ENCODE data around the gene SCPEP1.

The SCPEP1 gene

GRCh38 chr17:56988901-56989572 is 11.1 kb downstream of the SCPEP1 start:
- H3K4me3 ChIP-seq (ENCODE audit: low read depth, low read length), result no peak overlapping the region
- TF ChIP-seq, protein P1, sequence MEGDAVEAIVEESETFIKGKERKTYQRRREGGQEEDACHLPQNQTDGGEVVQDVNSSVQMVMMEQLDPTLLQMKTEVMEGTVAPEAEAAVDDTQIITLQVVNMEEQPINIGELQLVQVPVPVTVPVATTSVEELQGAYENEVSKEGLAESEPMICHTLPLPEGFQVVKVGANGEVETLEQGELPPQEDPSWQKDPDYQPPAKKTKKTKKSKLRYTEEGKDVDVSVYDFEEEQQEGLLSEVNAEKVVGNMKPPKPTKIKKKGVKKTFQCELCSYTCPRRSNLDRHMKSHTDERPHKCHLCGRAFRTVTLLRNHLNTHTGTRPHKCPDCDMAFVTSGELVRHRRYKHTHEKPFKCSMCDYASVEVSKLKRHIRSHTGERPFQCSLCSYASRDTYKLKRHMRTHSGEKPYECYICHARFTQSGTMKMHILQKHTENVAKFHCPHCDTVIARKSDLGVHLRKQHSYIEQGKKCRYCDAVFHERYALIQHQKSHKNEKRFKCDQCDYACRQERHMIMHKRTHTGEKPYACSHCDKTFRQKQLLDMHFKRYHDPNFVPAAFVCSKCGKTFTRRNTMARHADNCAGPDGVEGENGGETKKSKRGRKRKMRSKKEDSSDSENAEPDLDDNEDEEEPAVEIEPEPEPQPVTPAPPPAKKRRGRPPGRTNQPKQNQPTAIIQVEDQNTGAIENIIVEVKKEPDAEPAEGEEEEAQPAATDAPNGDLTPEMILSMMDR (IDR thresholded peaks at IDR 0.05; ENCODE audit: borderline replicate concordance, insufficient read depth, low read depth, low read length), result no peak

GRCh38 chr17:56992364-56992763 is 14.4 kb downstream of the SCPEP1 start:
- no peak overlapping the region for H3K4me3 ChIP-seq (ENCODE audit: low read depth, low read length)
- TF ChIP-seq, protein P1 (IDR thresholded peaks at IDR 0.05; ENCODE audit: borderline replicate concordance, insufficient read depth, low read depth, low read length), result no peak

DNA sequence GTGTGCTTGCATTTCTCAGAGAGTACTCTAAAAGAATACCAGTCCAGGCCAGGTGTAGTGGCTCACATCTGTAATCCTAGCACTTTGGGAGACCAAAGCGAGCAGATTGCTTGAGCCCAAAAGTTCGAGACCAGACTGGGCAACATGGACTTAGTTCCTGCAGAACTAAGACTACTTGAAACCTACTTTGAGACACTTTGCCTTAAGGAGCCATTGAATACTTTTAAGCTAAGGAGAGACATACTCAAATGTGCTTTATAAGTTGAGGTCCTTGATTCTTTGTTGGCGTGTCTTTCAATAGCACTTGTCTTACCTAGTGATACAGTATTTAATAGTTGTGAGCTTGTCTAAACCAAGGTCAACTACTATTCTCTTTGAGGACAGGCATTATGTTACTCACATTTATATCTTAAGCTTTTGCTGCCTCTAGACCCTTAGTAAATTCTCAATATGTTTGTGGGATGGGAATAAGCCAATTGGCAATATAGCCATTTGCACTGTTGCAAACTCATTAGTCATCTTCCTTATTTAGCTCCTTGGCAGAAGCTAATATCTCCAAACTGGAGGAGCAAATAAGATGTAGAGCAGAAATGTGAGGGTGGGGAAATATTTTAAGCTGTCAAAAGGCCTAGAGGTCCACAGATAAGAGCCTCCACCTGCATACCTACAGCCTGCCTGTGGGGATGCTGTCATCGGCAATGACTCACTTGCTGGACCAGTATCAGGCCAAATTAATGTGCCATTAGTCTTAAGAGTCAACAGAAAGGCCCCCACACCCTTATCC is 16.3 kb downstream of the SCPEP1 start:
- TF ChIP-seq, protein P1 (IDR thresholded peaks at IDR 0.05; ENCODE audit: borderline replicate concordance, insufficient read depth, low read depth, low read length), result no peak
- no peak overlapping the region for H3K4me3 ChIP-seq (ENCODE audit: low read depth, low read length)

- TF ChIP-seq, protein P1 (IDR thresholded peaks at IDR 0.05; ENCODE audit: borderline replicate concordance, insufficient read depth, low read depth, low read length), result no peak
- no peak overlapping the region for H3K4me3 ChIP-seq (ENCODE audit: low read depth, low read length)
These were observed 17.8 kb downstream of the SCPEP1 start for GRCh38 chr17:56995766-56996165.

- TF ChIP-seq, protein P1 (IDR thresholded peaks at IDR 0.05; ENCODE audit: borderline replicate concordance, insufficient read depth, low read depth, low read length), result no peak
- no peak overlapping the region for H3K4me3 ChIP-seq (ENCODE audit: low read depth, low read length)
These were observed 19.4 kb downstream of the SCPEP1 start for GRCh38 chr17:56997313-56997712.

GRCh38 chr17:57001541-57001940 is 23.6 kb downstream of the SCPEP1 start:
- TF ChIP-seq, protein P1 (IDR thresholded peaks at IDR 0.05; ENCODE audit: borderline replicate concordance, insufficient read depth, low read depth, low read length), result no peak

GRCh38 chr17:57002904-57003303 is 25.0 kb downstream of the SCPEP1 start:
- no peak overlapping the region for H3K4me3 ChIP-seq (ENCODE audit: low read depth, low read length)
- TF ChIP-seq, protein P1 (IDR thresholded peaks at IDR 0.05; ENCODE audit: borderline replicate concordance, insufficient read depth, low read depth, low read length), result no peak

More at GRCh38 chr17:57001541-57001940, 23.6 kb downstream of the SCPEP1 start:
- H3K4me3 ChIP-seq (ENCODE audit: low read depth, low read length), result no peak overlapping the region
